Measurements from ENCODE around the gene DOHH.
"Not testable (repeated sequence)": the region's sequence is repeated elsewhere in the genome, so short reads cannot be mapped to it uniquely, and the experiment has no call there.

The DOHH gene

DNA sequence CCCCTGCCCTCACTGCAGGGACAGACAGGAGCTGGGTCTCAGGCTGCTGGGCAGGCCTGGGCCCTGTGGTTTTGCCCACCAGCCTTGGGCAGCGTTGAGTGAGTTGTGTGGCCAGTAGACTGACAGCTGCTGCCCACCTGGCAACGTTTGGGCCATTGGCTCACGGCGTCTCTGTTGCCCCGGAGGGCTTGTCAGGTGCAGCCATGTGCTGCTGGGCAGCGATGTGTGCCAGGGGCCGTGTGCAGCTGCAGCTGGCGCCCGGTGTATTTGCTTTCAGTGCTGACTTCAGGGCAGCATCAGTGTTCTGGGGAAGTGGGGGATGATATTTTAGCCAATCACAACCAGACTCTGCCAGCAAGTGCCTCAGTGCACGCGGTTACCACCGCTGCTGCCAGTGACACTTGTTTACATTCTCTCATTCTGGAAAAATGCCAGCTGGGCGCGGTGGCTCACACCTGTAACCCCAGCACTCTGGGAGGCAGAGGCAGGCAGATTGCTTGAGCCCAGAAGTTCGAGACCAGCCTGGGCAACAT lies 16.3 kb upstream of the DOHH start:
- no peaks in the 10 kb centered on the region for H3K9me3 ChIP-seq (ENCODE audit: control insufficient read depth in 1 of 2, low read length in 2 of 2)
- peaks cover 0 to 14% of the 10 kb centered on the region in 2 donors for H3K4me1 ChIP-seq (ENCODE audit: control insufficient read depth in 1 of 2, insufficient read depth in 2 of 2, low read length in 2 of 2)
- H3K4me3 ChIP-seq (ENCODE audit: low read depth in 1 of 2, low read length in 2 of 2), result no peak overlapping the region
- no peaks in the 10 kb centered on the region for H3K27me3 ChIP-seq (ENCODE audit: low read depth, low read length)
- no peak overlapping the region for H3K27ac ChIP-seq (ENCODE audit: low read length)
- H3K36me3 ChIP-seq (ENCODE audit: control insufficient read depth in 1 of 2, insufficient read depth in 2 of 2, low read length in 2 of 2), result peaks cover 5 to 12% of the 10 kb centered on the region in 2 donors

DNA sequence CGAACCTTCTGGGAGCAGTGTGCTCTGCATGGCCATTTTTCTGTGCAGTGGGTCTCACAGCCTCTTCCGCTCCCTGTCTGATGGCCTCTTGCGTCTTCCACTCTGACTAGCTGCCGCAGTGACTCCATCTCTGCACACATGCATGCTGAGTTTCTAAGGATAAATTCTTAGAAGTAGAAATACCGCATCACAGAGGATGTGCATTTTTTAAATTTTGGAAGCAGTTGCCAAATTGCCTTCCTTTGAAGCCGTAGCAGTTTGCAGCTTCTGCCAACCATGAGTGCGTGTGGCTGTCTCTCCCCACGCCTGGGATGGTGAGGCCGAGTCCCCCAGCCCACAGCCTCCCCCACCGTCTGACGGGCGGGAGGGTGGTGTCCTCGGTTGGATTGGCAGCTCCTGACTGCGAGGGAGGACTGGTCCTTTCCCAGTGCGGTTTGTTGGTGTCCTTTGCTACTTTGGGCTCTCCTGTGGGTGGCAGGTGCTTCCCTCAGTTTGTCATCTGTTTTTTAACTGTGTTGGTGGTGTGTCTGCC lies 15.5 kb upstream of the DOHH start:
- H3K4me1 ChIP-seq (ENCODE audit: control insufficient read depth in 1 of 2, insufficient read depth in 2 of 2, low read length in 2 of 2), result peaks cover 0 to 17% of the 10 kb centered on the region in 2 donors
- H3K27me3 ChIP-seq (ENCODE audit: low read depth, low read length), result no peaks in the 10 kb centered on the region
- H3K36me3 ChIP-seq (ENCODE audit: control insufficient read depth in 1 of 2, insufficient read depth in 2 of 2, low read length in 2 of 2), result peaks cover 5 to 18% of the 10 kb centered on the region in 2 donors
- H3K9me3 ChIP-seq (ENCODE audit: control insufficient read depth in 1 of 2, low read length in 2 of 2), result no peaks in the 10 kb centered on the region
- no peak overlapping the region for H3K27ac ChIP-seq (ENCODE audit: low read length)
- no peak overlapping the region for H3K4me3 ChIP-seq (ENCODE audit: low read depth in 1 of 2, low read length in 2 of 2)

DNA sequence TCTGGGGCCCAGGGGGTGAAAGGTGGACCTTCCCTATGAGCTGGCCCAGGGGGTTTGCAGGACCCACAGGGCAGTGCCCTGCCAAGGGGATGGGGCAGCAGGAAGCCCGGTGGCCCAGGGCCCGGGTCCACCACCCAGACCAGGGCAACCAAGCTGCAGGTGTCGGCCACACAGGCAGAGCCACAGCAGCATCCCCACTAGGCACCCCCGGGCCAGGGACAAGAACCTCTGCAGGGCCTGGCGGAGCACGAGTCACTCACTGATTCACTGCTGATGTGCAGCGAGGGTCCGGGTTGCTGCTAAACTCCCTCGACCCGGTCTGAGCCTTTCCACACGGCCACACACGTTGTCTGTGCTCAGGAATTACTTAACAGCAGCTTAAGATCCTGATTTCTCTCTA lies 14.5 kb upstream of the DOHH start:
- Histone ChIP-seq H3K27ac (ENCODE audit: low read length) (no peak overlapping the region), H3K27me3 (ENCODE audit: low read depth, low read length) (no peaks in the 10 kb centered on the region), H3K4me3 (ENCODE audit: low read depth in 1 of 2, low read length in 2 of 2) (no peak overlapping the region), H3K4me1 (ENCODE audit: control insufficient read depth in 1 of 2, insufficient read depth in 2 of 2, low read length in 2 of 2) (peaks cover 0 to 26% of the 10 kb centered on the region in 2 donors), H3K9me3 (ENCODE audit: control insufficient read depth in 1 of 2, low read length in 2 of 2) (no peaks in the 10 kb centered on the region), H3K36me3 (ENCODE audit: control insufficient read depth in 1 of 2, insufficient read depth in 2 of 2, low read length in 2 of 2) (peaks cover 5 to 24% of the 10 kb centered on the region in 2 donors)

DNA sequence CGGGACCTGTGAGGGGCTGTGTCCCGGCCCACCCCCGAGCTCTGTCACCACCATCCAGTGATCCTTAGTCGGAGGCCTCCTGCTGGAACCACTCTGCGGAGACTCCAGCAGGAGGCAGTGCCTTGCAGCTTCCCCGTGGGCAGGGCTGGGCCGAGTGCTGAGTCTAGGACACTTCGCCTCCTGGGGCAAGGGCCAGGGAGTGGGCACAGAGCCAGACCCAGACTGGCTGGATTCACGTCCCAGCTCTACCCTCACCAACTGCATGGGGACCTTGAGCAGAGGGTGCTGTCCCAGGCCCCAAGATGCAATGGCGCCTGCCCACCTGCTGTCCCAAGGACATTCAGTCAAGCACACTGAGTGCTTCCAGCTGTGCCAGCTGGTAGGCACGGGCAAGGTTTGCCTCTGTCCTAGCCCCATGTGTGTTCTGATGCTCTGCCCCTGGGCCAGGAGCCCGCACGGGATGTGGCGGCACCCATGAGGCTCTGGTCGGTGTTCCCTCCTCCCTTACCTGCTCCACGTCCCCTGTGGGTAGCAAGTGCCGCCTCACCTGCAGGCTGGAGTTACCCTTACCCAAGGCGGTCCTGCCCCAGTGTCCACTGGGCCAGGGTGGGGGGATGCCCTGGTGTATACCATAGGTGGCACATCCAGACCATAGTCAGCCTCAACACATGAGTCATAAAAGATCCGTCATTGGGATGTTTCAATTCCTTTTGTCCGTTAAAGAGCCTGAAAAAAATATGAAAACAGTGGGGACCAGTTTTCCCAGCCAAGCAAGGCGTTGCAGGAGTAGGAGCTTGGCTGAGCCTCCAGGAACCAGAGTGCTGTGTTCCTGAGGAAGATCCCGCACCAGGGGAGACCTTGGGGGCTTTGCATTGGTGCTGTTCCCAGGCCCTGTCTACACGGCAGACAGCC lies 13.0 kb upstream of the DOHH start:
- H3K4me1 ChIP-seq (ENCODE audit: control insufficient read depth in 1 of 2, insufficient read depth in 2 of 2, low read length in 2 of 2), result peaks cover 0 to 33% of the 10 kb centered on the region in 2 donors
- H3K9me3 ChIP-seq (ENCODE audit: control insufficient read depth in 1 of 2, low read length in 2 of 2), result no peaks in the 10 kb centered on the region
- H3K4me3 ChIP-seq (ENCODE audit: low read depth in 1 of 2, low read length in 2 of 2), result no peak overlapping the region
- H3K27me3 ChIP-seq (ENCODE audit: low read depth, low read length), result no peaks in the 10 kb centered on the region
- H3K36me3 ChIP-seq (ENCODE audit: control insufficient read depth in 1 of 2, insufficient read depth in 2 of 2, low read length in 2 of 2), result peaks cover 0 to 24% of the 10 kb centered on the region in 2 donors
- no peak overlapping the region for H3K27ac ChIP-seq (ENCODE audit: low read length)

DNA sequence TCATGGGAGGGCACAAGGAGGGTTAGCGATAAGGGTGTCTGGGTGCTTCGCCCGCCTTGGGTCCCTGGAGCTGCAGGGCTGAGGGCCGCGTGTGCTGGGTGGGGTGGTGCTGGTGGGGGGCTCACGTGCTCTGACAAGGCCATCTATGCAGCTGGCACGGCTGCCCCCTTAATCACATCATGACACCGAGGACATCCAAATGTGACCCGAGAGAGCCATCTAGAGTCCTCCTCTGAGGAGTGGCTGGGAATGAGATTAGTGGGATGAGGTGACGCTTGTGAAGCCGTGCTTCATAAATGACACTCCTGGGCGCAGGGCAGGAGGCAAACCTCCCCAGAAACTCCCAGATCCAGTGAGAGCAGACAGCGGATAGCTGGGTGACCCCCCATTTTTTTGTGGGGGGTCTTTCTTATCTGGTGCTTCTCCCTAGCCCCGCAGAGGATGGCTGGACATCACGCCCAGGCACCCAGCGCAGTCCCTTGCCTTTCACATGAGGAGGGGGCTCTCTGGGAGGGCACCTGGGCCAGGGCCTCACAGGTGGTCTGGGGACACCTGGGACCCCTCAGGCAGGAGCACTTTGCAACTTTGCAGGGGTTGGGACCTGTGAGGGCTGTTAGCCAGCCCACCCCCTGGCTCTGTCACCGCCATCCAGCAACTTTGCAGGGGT lies 12.2 kb upstream of the DOHH start:
- Histone ChIP-seq H3K27ac (ENCODE audit: low read length) (no peak overlapping the region), H3K4me1 (ENCODE audit: control insufficient read depth in 1 of 2, insufficient read depth in 2 of 2, low read length in 2 of 2) (peaks cover 0 to 39% of the 10 kb centered on the region in 2 donors), H3K36me3 (ENCODE audit: control insufficient read depth in 1 of 2, insufficient read depth in 2 of 2, low read length in 2 of 2) (peaks cover 0 to 24% of the 10 kb centered on the region in 2 donors), H3K9me3 (ENCODE audit: control insufficient read depth in 1 of 2, low read length in 2 of 2) (no peaks in the 10 kb centered on the region), H3K4me3 (ENCODE audit: low read depth in 1 of 2, low read length in 2 of 2) (no peak overlapping the region), H3K27me3 (ENCODE audit: low read depth, low read length) (no peaks in the 10 kb centered on the region)

DNA sequence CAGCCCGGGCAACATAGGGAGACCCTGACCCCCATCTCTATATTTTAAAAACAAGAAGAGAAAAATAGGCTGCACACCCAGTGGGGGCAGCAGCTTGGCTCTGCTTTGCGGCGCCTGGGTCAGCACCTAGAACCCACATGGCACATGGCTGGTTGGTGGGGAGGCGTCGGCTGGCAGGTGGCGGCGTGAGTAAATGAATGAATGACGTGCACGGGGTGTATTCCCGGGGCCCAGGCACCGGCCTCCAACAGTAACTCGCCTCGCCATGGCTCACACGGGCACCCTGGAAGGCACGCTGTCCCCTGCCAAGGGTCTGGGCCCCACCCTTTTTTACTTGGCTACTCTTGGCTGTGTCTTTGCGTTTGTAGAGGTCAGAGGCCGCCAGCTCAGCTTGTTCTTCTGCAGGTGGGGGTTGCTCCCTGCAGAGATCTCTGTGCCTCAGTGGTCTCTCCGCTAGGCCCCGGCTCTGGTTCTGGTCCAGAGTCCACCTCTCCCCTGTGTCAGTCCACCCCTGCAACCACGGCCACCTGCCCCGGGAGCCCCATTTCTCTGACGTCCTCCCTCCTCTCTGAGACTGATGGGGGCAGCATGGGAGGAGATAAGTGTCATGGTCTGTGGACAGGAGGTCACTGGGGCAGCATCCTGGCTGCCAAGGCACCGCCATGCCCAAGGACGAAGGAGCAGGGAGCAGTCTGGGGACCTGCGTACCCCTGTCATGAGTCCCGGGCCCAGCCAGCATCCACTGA lies 11.2 kb upstream of the DOHH start:
- no peaks in the 10 kb centered on the region for H3K9me3 ChIP-seq (ENCODE audit: control insufficient read depth in 1 of 2, low read length in 2 of 2)
- H3K4me3 ChIP-seq (ENCODE audit: low read depth in 1 of 2, low read length in 2 of 2), result no peak overlapping the region
- H3K36me3 ChIP-seq (ENCODE audit: control insufficient read depth in 1 of 2, insufficient read depth in 2 of 2, low read length in 2 of 2), result peaks cover 0 to 24% of the 10 kb centered on the region in 2 donors
- no peaks in the 10 kb centered on the region for H3K27me3 ChIP-seq (ENCODE audit: low read depth, low read length)
- peaks cover 0 to 43% of the 10 kb centered on the region in 2 donors for H3K4me1 ChIP-seq (ENCODE audit: control insufficient read depth in 1 of 2, insufficient read depth in 2 of 2, low read length in 2 of 2)
- no peak overlapping the region for H3K27ac ChIP-seq (ENCODE audit: low read length)

DNA sequence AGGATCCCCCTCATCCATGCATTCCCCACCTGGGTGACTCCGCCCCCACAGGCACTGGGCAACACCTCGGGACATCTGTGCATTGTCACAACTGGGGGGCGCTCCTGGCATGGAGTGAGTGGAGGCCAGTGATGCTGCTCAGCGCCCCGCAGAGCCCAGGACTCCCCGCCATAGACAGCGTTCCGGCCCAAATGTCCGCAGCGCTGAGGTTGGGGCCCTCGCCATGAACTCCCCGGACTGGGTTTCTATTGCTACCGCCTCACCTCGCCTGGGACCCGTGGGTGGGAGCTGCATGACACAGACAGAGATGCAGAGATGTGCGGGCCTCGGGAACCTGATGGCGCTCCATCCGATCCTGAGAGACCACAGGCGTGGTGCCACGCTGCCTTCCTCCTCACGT lies 10.3 kb upstream of the DOHH start:
- no peak overlapping the region for H3K4me3 ChIP-seq (ENCODE audit: low read depth in 1 of 2, low read length in 2 of 2)
- H3K27me3 ChIP-seq (ENCODE audit: low read depth, low read length), result no peaks in the 10 kb centered on the region
- peaks cover 0 to 34% of the 10 kb centered on the region in 2 donors for H3K4me1 ChIP-seq (ENCODE audit: control insufficient read depth in 1 of 2, insufficient read depth in 2 of 2, low read length in 2 of 2)
- no peak overlapping the region for H3K27ac ChIP-seq (ENCODE audit: low read length)
- peaks cover 0 to 24% of the 10 kb centered on the region in 2 donors for H3K36me3 ChIP-seq (ENCODE audit: control insufficient read depth in 1 of 2, insufficient read depth in 2 of 2, low read length in 2 of 2)
- H3K9me3 ChIP-seq (ENCODE audit: control insufficient read depth in 1 of 2, low read length in 2 of 2), result no peaks in the 10 kb centered on the region

DNA sequence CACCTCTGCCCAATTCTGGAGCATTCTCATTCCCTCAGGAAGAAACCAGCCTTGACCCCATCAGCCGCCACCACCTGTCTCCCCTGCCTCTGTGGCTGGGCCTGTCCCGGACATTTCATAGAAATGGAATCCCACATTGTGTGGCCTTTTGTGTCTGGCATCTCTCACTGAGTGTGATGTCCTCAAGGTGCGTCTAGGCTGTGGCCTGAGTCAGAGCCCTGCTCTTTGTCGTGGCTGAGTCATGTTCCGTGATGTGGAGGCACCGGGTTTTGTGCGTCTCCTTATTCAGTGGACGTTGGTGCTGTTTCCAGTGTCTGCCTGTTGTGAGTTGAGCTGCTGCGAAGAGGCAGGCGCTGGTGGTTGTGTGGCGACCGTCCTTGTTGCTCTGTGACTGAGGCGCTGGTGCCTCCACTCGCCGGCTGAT lies 9.1 kb upstream of the DOHH start:
- H3K27ac ChIP-seq (ENCODE audit: low read length), result no peak overlapping the region
- H3K27me3 ChIP-seq (ENCODE audit: low read depth, low read length), result no peaks in the 10 kb centered on the region
- peaks cover 0 to 24% of the 10 kb centered on the region in 2 donors for H3K36me3 ChIP-seq (ENCODE audit: control insufficient read depth in 1 of 2, insufficient read depth in 2 of 2, low read length in 2 of 2)
- no peak overlapping the region for H3K4me3 ChIP-seq (ENCODE audit: low read depth in 1 of 2, low read length in 2 of 2)
- H3K4me1 ChIP-seq (ENCODE audit: control insufficient read depth in 1 of 2, insufficient read depth in 2 of 2, low read length in 2 of 2), result peaks cover 0 to 33% of the 10 kb centered on the region in 2 donors
- no peaks in the 10 kb centered on the region for H3K9me3 ChIP-seq (ENCODE audit: control insufficient read depth in 1 of 2, low read length in 2 of 2)

DNA sequence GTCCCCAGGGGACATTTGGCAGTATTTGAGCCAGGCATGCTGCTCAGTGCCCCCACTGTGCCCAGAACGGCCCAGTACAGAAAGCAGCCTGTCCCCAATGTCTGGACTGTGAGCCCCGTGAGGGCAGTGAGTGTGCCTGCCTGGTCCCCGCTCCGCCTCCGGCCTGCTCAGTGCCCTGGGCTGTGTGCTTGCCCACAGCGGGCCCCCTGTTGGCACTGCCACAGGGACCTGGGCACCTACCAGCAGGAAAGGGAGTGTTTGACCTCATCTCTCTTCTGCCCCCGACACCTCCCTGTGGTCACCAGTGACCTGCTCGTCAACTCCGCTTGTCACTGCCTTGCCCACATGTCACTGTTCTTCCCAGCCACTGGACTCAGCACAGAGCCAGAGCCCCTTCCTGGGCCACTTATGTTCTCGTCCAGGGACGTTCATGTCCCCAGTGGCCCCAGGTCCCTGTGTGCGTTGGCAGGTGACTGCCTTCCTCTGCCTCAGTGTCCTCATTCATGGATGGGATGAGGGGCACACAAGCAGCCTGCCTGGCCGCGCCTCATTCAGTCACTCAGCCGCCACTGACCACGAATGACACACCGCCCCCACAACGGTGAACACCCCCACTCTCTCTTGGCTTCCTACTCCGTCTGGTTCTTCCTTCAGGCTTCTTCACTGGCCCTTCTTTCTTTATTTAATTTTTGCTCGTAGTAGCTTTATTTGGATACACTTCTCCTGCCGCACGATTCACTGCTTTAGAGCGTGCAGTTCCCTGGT lies 8.5 kb upstream of the DOHH start:
- peaks cover 0 to 33% of the 10 kb centered on the region in 2 donors for H3K4me1 ChIP-seq (ENCODE audit: control insufficient read depth in 1 of 2, insufficient read depth in 2 of 2, low read length in 2 of 2)
- no peak overlapping the region for H3K4me3 ChIP-seq (ENCODE audit: low read depth in 1 of 2, low read length in 2 of 2)
- no peak overlapping the region for H3K27ac ChIP-seq (ENCODE audit: low read length)

DNA sequence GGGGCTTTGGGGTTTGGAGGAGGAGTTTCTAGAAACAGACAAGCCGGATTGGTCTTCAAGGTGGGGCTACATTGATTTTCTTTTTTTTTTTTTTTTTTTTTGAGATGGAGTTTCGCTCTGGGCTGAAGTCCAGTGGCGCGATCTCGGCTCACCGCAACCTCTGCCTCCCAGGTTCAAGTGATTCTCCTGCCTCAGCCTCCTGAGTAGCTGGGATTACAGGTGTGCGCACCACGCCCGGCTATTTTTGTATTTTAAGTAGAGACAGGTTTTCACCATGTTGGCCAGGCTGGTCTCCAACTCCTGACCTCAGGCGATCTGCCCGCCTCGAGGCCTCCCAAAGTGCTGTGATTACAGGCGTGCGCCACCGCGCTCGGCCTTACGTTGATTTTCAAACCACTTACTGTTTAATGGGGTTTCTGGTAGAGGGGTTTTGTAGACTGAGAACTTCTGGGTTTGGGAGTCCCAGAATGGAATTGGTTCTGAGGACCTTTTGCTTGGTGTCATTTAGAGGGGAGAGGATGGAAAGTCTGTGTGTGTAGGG lies 7.7 kb upstream of the DOHH start:
- peak overlapping the region in 1 of 2 donors; percentile 91 for H3K4me3 ChIP-seq (ENCODE audit: low read depth in 1 of 2, low read length in 2 of 2)
- H3K9me3 ChIP-seq (ENCODE audit: control insufficient read depth in 1 of 2, low read length in 2 of 2); H3K27ac ChIP-seq (ENCODE audit: low read length); H3K27me3 ChIP-seq (ENCODE audit: low read depth, low read length): not testable (repeated sequence)
- H3K36me3 ChIP-seq (ENCODE audit: control insufficient read depth in 1 of 2, insufficient read depth in 2 of 2, low read length in 2 of 2), result peaks cover 0 to 24% of the 10 kb centered on the region in 2 donors
- H3K4me1 ChIP-seq (ENCODE audit: control insufficient read depth in 1 of 2, insufficient read depth in 2 of 2, low read length in 2 of 2), result peaks cover 0 to 33% of the 10 kb centered on the region in 2 donors

More for the DNA sequence above, 8.5 kb upstream of the DOHH start:
- Histone ChIP-seq H3K36me3 (ENCODE audit: control insufficient read depth in 1 of 2, insufficient read depth in 2 of 2, low read length in 2 of 2) (peaks cover 0 to 24% of the 10 kb centered on the region in 2 donors), H3K27me3 (ENCODE audit: low read depth, low read length) (no peaks in the 10 kb centered on the region), H3K9me3 (ENCODE audit: control insufficient read depth in 1 of 2, low read length in 2 of 2) (no peaks in the 10 kb centered on the region)

Measured in muscle layer of duodenum (tissue), 2 donors.